PFSK-1 (cell line): ENCODE measurements around the gene ALX4.

Experiments used
- FOXP2 ChIP-seq: optimal IDR thresholded peaks from 2 replicates; pipeline ENCODE3; 2011; ENCODE audit warnings: borderline replicate concordance, control low read depth, inconsistent platforms; ENCODE audit not compliant: insufficient read depth; ENCODE audit errors: extremely low read length, extremely low read depth
- POLR2AphosphoS5 ChIP-seq: IDR thresholded peaks from 2 replicates; pipeline ENCODE4 v1.6.1; 2012; ENCODE audit warnings: low read depth, mild to moderate bottlenecking, control low read depth, low read length, moderate library complexity
- SIN3A ChIP-seq: IDR thresholded peaks from 2 replicates; pipeline ENCODE4 v1.6.1; 2012; ENCODE audit warnings: mild to moderate bottlenecking, low read length, moderate library complexity, borderline replicate concordance; ENCODE audit not compliant: insufficient read depth
- TAF1 ChIP-seq: IDR thresholded peaks from 2 replicates; pipeline ENCODE4 v1.6.1; 2012; ENCODE audit warnings: low read length, control low read depth, borderline replicate concordance; ENCODE audit not compliant: insufficient read depth
- TF ChIP-seq, protein P1 (sequence below), 2 experiments: IDR thresholded peaks; 2 replicates each; pipeline versions ENCODE4 v1.6.1 to v1.8.0; 2011 to 2012; ENCODE audit warnings: low read depth in 2 of 2, low read length in 2 of 2, control low read depth in 1 of 2, inconsistent platforms in 1 of 2, mild to moderate bottlenecking in 1 of 2, moderate library complexity in 1 of 2; ENCODE audit not compliant: insufficient read depth in 1 of 2

ALX4 gene

DNA sequence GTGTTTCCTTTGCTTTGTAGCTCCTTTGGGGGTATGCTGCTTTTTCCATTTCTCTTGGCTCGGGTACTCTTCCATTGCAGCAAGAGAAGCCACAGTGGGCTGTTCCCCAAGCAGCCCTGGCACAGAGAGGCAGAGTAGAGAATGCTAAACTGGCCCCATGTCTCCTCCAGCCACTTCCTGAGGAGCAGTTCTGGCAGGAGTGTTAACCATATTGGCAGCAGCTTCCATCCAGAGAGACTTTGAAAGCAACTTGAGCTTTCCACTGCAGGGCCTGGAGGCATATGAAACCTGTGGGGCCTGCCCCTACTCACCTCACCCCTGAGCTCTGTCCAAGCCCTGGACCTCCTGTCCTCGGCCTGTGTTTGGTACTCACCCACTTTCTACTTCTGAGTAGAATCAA, 61.8 kb downstream of the ALX4 start:
- TF ChIP-seq SIN3A (no peak), POLR2AphosphoS5 (no peak), TAF1 (no peak), FOXP2 (no peak)
- TF ChIP-seq, protein P1, sequence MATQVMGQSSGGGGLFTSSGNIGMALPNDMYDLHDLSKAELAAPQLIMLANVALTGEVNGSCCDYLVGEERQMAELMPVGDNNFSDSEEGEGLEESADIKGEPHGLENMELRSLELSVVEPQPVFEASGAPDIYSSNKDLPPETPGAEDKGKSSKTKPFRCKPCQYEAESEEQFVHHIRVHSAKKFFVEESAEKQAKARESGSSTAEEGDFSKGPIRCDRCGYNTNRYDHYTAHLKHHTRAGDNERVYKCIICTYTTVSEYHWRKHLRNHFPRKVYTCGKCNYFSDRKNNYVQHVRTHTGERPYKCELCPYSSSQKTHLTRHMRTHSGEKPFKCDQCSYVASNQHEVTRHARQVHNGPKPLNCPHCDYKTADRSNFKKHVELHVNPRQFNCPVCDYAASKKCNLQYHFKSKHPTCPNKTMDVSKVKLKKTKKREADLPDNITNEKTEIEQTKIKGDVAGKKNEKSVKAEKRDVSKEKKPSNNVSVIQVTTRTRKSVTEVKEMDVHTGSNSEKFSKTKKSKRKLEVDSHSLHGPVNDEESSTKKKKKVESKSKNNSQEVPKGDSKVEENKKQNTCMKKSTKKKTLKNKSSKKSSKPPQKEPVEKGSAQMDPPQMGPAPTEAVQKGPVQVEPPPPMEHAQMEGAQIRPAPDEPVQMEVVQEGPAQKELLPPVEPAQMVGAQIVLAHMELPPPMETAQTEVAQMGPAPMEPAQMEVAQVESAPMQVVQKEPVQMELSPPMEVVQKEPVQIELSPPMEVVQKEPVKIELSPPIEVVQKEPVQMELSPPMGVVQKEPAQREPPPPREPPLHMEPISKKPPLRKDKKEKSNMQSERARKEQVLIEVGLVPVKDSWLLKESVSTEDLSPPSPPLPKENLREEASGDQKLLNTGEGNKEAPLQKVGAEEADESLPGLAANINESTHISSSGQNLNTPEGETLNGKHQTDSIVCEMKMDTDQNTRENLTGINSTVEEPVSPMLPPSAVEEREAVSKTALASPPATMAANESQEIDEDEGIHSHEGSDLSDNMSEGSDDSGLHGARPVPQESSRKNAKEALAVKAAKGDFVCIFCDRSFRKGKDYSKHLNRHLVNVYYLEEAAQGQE (IDR thresholded peaks at IDR 0.05; ENCODE audit: insufficient read depth in 1 of 2, low read depth in 2 of 2, low read length in 2 of 2), result no peak

GRCh38 chr11:44247508-44247907, 62.4 kb downstream of the ALX4 start:
- TF ChIP-seq SIN3A, result no peak
- no peak for TF ChIP-seq POLR2AphosphoS5
- TF ChIP-seq FOXP2, result no peak
- TF ChIP-seq, protein P1 (IDR thresholded peaks at IDR 0.05; ENCODE audit: insufficient read depth in 1 of 2, low read depth in 2 of 2, low read length in 2 of 2), result no peak
- TF ChIP-seq TAF1, result no peak

DNA sequence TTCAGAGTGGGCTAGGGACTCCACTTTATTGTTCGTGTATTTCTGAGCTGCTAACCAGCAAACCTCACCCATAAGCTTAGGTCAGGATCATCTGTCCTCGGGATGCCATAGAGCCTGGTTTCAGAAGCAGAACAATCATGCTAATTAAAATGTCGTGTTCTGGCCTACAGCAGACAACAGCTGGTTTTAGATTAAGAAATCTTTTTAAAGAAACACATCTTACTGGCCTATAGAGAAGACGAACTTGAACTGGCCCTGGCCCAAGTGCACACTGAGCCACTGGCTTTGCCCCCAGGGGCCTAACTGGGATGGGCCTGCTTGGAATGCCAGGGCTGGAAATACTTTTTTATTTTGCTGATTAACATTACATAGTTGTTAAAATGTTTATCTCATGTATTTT, 63.2 kb downstream of the ALX4 start:
- TF ChIP-seq, protein P1 (IDR thresholded peaks at IDR 0.05; ENCODE audit: insufficient read depth in 1 of 2, low read depth in 2 of 2, low read length in 2 of 2), result no peak
- TF ChIP-seq SIN3A (no peak), POLR2AphosphoS5 (no peak), TAF1 (no peak), FOXP2 (no peak)

- no peak for TF ChIP-seq FOXP2
- TF ChIP-seq TAF1, result no peak
- TF ChIP-seq, protein P1 (IDR thresholded peaks at IDR 0.05; ENCODE audit: insufficient read depth in 1 of 2, low read depth in 2 of 2, low read length in 2 of 2), result no peak
- TF ChIP-seq SIN3A, result no peak
- TF ChIP-seq POLR2AphosphoS5, result no peak
These were observed 65.2 kb downstream of the ALX4 start for GRCh38 chr11:44244639-44245310.
